ENCODE results near the gene IQSEC1. TPM values are rescaled to one million over a fixed set of nuclear protein-coding genes. Genes with fewer than 3 reads are reported as not detected.

The IQSEC1 gene
- total and polyA plus RNA-seq, 9 of the 15 experiments (the other 6 are each of a cell fraction or from before 2014, with no cell fraction given): 0.56 to 39.0 (median 6.8) TPM

DNA sequence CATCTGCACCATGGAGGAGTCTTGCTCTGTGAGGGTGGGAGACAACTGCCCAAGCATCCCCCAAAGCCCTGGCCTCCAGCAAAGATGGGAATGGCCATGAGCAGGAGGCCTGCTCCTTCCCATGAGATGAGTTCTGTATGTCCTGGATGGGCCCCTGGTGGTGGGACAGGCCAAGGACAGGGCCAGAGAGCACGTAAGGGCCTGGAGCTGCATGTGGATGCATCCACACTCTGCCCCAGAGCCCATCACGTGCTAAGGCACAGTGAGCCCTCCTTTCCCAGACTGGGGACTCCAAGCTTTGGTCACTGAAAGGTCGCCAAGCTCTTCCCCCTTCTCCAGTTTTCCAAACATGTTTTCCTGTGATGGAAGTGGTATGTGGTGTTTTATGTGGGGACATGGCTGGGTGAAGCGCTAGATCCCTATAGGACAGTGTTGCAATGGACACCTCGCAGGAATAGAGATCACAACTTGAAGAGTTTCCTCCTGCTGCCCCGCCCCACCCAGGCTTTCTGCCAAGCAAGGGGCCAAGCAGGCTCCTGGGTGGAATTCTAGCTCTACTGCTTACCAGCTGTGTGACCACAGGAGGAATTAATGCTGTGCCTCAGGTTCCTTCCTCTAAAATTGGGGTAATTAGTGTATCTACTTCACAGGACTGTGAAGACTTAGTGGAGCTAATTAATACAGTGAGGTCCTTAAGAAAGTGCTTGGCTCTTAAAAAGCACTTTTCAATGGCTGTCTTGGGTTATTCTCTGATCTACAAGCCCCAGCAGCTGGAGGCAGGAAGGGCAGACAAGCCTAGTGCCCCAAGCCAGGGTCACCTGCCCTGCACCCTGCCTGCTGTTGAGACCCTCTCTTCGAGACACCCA lies 125.5 kb downstream of the IQSEC1 start (continued):
- TF ChIP-seq, protein P1, sequence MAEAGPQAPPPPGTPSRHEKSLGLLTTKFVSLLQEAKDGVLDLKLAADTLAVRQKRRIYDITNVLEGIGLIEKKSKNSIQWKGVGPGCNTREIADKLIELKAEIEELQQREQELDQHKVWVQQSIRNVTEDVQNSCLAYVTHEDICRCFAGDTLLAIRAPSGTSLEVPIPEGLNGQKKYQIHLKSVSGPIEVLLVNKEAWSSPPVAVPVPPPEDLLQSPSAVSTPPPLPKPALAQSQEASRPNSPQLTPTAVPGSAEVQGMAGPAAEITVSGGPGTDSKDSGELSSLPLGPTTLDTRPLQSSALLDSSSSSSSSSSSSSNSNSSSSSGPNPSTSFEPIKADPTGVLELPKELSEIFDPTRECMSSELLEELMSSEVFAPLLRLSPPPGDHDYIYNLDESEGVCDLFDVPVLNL (CRISPR knock-in tag; IDR thresholded peaks at IDR 0.05; ENCODE audit: low read depth): 0 out of 2 replicates have a peak, but pooled peaks have one; percentile 9
- TF ChIP-seq KHSRP (IDR thresholded peaks at IDR 0.05) (no peak), MBD2 (IDR thresholded peaks at IDR 0.05; ENCODE audit: borderline replicate concordance, low read depth) (no peak), ZNF41 (CRISPR knock-in tag; conservative IDR thresholded peaks at IDR 0.05) (no peak), ZEB2 (IDR thresholded peaks at IDR 0.05) (no peak), PHB2 (IDR thresholded peaks at IDR 0.05; ENCODE audit: low read depth) (no peak), BACH1 (tag; IDR thresholded peaks at IDR 0.05) (no peak), FUS (optimal IDR thresholded peaks at IDR 0.05; ENCODE audit: low read depth, low read length) (no peak), SRF (CRISPR knock-in tag; IDR thresholded peaks at IDR 0.05) (no peak), TAF1 (IDR thresholded peaks at IDR 0.05; ENCODE audit: control insufficient read depth, extremely low read depth, insufficient read depth, low read length, severe bottlenecking) (no peak), FOXA1 (IDR thresholded peaks at IDR 0.05; ENCODE audit: borderline replicate concordance) (no peak), GATAD2B (IDR thresholded peaks at IDR 0.05; ENCODE audit: borderline replicate concordance) (no peak), ARNT (IDR thresholded peaks at IDR 0.05) (no peak), PHB (CRISPR knock-in tag; IDR thresholded peaks at IDR 0.05) (no peak), NFIC (IDR thresholded peaks at IDR 0.05) (peak; percentile 43; the same call in 1 of the 2 replicates), MAFG (tag; conservative IDR thresholded peaks at IDR 0.05) (no peak), ZNF217 (CRISPR knock-in tag; IDR thresholded peaks at IDR 0.05) (no peak), NFE2 (IDR thresholded peaks at IDR 0.05; ENCODE audit: low read depth) (no peak)
- TF ChIP-seq, protein P2, sequence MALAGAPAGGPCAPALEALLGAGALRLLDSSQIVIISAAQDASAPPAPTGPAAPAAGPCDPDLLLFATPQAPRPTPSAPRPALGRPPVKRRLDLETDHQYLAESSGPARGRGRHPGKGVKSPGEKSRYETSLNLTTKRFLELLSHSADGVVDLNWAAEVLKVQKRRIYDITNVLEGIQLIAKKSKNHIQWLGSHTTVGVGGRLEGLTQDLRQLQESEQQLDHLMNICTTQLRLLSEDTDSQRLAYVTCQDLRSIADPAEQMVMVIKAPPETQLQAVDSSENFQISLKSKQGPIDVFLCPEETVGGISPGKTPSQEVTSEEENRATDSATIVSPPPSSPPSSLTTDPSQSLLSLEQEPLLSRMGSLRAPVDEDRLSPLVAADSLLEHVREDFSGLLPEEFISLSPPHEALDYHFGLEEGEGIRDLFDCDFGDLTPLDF (CRISPR knock-in tag; IDR thresholded peaks at IDR 0.05): 0 out of 2 replicates have a peak, but pooled peaks have one; percentile 23
- TF ChIP-seq, protein P3, sequence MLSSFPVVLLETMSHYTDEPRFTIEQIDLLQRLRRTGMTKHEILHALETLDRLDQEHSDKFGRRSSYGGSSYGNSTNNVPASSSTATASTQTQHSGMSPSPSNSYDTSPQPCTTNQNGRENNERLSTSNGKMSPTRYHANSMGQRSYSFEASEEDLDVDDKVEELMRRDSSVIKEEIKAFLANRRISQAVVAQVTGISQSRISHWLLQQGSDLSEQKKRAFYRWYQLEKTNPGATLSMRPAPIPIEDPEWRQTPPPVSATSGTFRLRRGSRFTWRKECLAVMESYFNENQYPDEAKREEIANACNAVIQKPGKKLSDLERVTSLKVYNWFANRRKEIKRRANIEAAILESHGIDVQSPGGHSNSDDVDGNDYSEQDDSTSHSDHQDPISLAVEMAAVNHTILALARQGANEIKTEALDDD (IDR thresholded peaks at IDR 0.05): no peak
- TF ChIP-seq, protein P4, sequence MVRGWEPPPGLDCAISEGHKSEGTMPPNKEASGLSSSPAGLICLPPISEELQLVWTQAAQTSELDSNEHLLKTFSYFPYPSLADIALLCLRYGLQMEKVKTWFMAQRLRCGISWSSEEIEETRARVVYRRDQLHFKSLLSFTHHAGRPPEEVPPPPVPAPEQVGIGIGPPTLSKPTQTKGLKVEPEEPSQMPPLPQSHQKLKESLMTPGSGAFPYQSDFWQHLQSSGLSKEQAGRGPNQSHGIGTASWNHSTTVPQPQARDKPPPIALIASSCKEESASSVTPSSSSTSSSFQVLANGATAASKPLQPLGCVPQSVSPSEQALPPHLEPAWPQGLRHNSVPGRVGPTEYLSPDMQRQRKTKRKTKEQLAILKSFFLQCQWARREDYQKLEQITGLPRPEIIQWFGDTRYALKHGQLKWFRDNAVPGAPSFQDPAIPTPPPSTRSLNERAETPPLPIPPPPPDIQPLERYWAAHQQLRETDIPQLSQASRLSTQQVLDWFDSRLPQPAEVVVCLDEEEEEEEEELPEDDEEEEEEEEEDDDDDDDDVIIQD (CRISPR knock-in tag; IDR thresholded peaks at IDR 0.05): no peak
